SK-N-SH treated with all-trans-retinoic acid at 6 μM for 48 hours (cell line): ENCODE results near the gene ALDH18A1.

ENCODE experiments used
- ATAC-seq: fragments of 200-7000 bp; cut with Tn5 transposase; 3 replicates; pipeline ENCODE4 v1.9.1; 2020; ENCODE audit warnings: mild to moderate bottlenecking, moderate library complexity
- ARNTL ChIP-seq: fragments of 450-650 bp; formaldehyde crosslinking; IDR thresholded peaks from 2 replicates; pipeline ENCODE4 v1.5.0; 2020; ENCODE audit warnings: low read depth, mild to moderate bottlenecking, moderate library complexity, borderline replicate concordance
- BACH2 ChIP-seq: fragments of 250-450 bp; sonication (Bioruptor Pico); IDR thresholded peaks from 2 replicates; pipeline ENCODE4 v1.9.0; 2021; ENCODE audit warnings: mild to moderate bottlenecking, borderline replicate concordance
- ESRRG ChIP-seq: fragments of 250-450 bp; sonication (Bioruptor Pico); IDR thresholded peaks from 2 replicates; pipeline ENCODE4 v1.6.1; 2021; ENCODE audit warnings: mild to moderate bottlenecking
- GLIS3 ChIP-seq: fragments of 250-450 bp; sonication (Bioruptor Pico); IDR thresholded peaks from 2 replicates; pipeline ENCODE4 v1.5.0; 2020; ENCODE audit warnings: mild to moderate bottlenecking, moderate library complexity
- ISL1 ChIP-seq: fragments of 250-450 bp; sonication (Bioruptor Pico); IDR thresholded peaks from 2 replicates; pipeline ENCODE4 v2.1.2; 2022; ENCODE audit warnings: mild to moderate bottlenecking, moderate library complexity
- OSR1 ChIP-seq: fragments of 250-450 bp; sonication (Bioruptor Pico); IDR thresholded peaks from 2 replicates; pipeline ENCODE4 v1.8.0; 2022; ENCODE audit warnings: moderate library complexity, mild to moderate bottlenecking, inconsistent platforms
- RARB ChIP-seq: fragments of 250-450 bp; sonication (Bioruptor Pico); IDR thresholded peaks from 2 replicates; pipeline ENCODE4 v1.8.0; 2021; ENCODE audit warnings: mild to moderate bottlenecking, moderate library complexity
- SNAI2 ChIP-seq: fragments of 250-450 bp; sonication (Bioruptor Pico); IDR thresholded peaks from 2 replicates; pipeline ENCODE4 v1.5.0; 2020; ENCODE audit warnings: mild to moderate bottlenecking, moderate library complexity
- TCF4 ChIP-seq: fragments of 250-450 bp; sonication (Bioruptor Pico); IDR thresholded peaks from 2 replicates; pipeline ENCODE4 v1.8.0; 2021; ENCODE audit warnings: mild to moderate bottlenecking, moderate library complexity, borderline replicate concordance
- TOX ChIP-seq: fragments of 250-450 bp; sonication (Bioruptor Pico); IDR thresholded peaks from 2 replicates; pipeline ENCODE4 v1.8.0; 2021; ENCODE audit warnings: mild to moderate bottlenecking, moderate library complexity, borderline replicate concordance
- ZC3H10 ChIP-seq: fragments of 250-450 bp; sonication (Bioruptor Pico); IDR thresholded peaks from 2 replicates; pipeline ENCODE4 v1.5.1; 2021; ENCODE audit warnings: mild to moderate bottlenecking, moderate library complexity
- ZFP3 ChIP-seq: fragments of 250-450 bp; sonication (Bioruptor Pico); IDR thresholded peaks from 2 replicates; pipeline ENCODE4 v1.5.0; 2020; ENCODE audit warnings: mild to moderate bottlenecking, moderate library complexity
- ZFP30 ChIP-seq: fragments of 450-650 bp; formaldehyde crosslinking; IDR thresholded peaks from 2 replicates; pipeline ENCODE4 v1.5.0; 2022; ENCODE audit warnings: mild to moderate bottlenecking, moderate library complexity
- ZNF565 ChIP-seq: fragments of 450-650 bp; formaldehyde crosslinking; conservative IDR thresholded peaks from 2 replicates; pipeline ENCODE4 v1.5.0; 2020; ENCODE audit warnings: low read depth, mild to moderate bottlenecking, moderate library complexity
- ZNF70 ChIP-seq: fragments of 450-650 bp; formaldehyde crosslinking; IDR thresholded peaks from 2 replicates; pipeline ENCODE4 v1.5.0; 2020; ENCODE audit warnings: mild to moderate bottlenecking, moderate library complexity
- TF ChIP-seq, protein P1 (sequence below): fragments of 250-450 bp; sonication (Bioruptor Pico); IDR thresholded peaks from 2 replicates; pipeline ENCODE4 v1.5.0; 2020; ENCODE audit warnings: mild to moderate bottlenecking, moderate library complexity
- TF ChIP-seq, protein P2 (sequence below): fragments of 250-450 bp; sonication (Bioruptor Pico); IDR thresholded peaks from 2 replicates; pipeline ENCODE4 v1.5.1; 2021; ENCODE audit warnings: mild to moderate bottlenecking, moderate library complexity
- TF ChIP-seq, protein P3 (sequence below): fragments of 250-450 bp; sonication (Bioruptor Pico); IDR thresholded peaks from 2 replicates; pipeline ENCODE4 v1.8.0; 2020; ENCODE audit warnings: mild to moderate bottlenecking, moderate library complexity, borderline replicate concordance
- TF ChIP-seq, protein P4 (sequence below): fragments of 250-450 bp; sonication (Bioruptor Pico); IDR thresholded peaks from 2 replicates; pipeline ENCODE4 v1.8.0; 2021; ENCODE audit warnings: low read depth, mild to moderate bottlenecking, moderate library complexity, borderline replicate concordance

Gene ALDH18A1

DNA sequence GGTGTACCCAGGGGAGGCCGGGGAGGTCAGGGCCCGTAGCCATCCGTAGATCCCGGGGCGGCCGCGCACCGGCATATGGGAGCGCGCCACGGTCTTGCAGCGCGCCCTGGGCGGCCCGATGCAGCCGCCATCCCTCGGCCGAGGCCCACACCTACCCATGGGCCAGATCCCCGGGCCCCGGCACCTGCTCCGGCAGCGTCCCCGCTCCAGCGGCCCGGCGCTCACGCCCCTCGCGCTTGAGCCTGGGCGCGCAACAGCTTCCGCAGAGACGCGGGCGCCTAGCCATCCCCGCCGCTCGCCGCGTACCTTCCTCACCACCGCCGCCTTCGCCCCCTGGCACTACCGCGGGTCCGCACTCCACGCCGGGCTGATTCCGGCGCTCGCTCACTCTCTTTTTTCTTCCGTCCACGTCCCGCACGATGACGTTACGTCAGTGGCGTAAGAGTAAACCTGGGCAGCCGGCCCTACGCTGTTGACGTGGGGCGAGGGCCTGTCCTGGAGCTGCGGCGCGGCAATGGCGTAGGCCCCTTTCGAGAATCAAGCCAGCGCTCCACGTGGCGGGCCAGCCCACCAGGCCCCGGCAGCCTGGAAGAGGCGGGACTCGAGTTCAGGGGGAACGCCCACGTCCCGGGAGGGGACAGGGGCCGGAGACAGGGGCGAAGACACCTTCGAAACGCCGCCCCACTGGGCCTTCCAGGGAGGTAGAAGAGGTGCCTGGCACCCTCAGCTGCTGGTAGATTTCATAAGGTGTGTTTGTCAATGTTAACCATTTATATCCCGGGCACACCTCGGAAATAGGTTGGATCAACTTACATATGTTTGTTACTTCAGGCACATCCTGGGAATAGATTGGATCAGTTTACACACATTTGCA, at the start of gene ALDH18A1:
TSS of gene ALDH18A1 (minus strand) at position 421 of the 874 bp plus-strand sequence. CDS start 3,334 bp downstream, outside the sequence.
- ATAC-seq, result peak; percentile 95
- TF ChIP-seq ZNF70, result no peak
- no peak for TF ChIP-seq ZNF565 (CRISPR knock-in tag)
- TF ChIP-seq, protein P1, sequence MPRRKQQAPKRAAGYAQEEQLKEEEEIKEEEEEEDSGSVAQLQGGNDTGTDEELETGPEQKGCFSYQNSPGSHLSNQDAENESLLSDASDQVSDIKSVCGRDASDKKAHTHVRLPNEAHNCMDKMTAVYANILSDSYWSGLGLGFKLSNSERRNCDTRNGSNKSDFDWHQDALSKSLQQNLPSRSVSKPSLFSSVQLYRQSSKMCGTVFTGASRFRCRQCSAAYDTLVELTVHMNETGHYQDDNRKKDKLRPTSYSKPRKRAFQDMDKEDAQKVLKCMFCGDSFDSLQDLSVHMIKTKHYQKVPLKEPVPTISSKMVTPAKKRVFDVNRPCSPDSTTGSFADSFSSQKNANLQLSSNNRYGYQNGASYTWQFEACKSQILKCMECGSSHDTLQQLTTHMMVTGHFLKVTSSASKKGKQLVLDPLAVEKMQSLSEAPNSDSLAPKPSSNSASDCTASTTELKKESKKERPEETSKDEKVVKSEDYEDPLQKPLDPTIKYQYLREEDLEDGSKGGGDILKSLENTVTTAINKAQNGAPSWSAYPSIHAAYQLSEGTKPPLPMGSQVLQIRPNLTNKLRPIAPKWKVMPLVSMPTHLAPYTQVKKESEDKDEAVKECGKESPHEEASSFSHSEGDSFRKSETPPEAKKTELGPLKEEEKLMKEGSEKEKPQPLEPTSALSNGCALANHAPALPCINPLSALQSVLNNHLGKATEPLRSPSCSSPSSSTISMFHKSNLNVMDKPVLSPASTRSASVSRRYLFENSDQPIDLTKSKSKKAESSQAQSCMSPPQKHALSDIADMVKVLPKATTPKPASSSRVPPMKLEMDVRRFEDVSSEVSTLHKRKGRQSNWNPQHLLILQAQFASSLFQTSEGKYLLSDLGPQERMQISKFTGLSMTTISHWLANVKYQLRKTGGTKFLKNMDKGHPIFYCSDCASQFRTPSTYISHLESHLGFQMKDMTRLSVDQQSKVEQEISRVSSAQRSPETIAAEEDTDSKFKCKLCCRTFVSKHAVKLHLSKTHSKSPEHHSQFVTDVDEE (CRISPR knock-in tag), result no peak
- no peak for TF ChIP-seq ZC3H10
- TF ChIP-seq ZFP3 (CRISPR knock-in tag), result no peak
- TF ChIP-seq ZFP30 (CRISPR knock-in tag), result no peak
- TF ChIP-seq, protein P2, sequence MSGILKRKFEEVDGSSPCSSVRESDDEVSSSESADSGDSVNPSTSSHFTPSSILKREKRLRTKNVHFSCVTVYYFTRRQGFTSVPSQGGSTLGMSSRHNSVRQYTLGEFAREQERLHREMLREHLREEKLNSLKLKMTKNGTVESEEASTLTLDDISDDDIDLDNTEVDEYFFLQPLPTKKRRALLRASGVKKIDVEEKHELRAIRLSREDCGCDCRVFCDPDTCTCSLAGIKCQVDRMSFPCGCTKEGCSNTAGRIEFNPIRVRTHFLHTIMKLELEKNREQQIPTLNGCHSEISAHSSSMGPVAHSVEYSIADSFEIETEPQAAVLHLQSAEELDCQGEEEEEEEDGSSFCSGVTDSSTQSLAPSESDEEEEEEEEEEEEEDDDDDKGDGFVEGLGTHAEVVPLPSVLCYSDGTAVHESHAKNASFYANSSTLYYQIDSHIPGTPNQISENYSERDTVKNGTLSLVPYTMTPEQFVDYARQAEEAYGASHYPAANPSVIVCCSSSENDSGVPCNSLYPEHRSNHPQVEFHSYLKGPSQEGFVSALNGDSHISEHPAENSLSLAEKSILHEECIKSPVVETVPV (CRISPR knock-in tag), result no peak
- no peak for TF ChIP-seq RARB (CRISPR knock-in tag)
- TF ChIP-seq, all 23 proteins: peak for 0

DNA sequence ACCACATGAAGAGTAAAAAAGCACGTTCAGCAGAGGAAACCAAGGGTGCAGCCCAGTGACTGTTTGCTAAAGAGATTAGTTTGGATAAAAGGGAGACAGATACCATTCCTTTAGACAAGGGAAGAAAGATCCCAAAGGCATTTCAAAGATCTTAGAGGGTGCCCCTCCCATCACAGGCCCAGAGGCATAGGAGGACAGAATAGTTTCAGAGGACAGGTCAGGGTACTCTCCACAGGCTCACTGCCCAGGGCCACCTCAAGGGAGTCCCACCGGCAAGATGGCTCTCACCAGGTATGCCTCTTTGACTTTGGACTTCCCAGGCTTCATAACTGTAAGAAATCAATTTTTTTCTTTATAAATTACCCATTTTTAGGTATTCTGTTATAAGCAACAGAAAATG, 41.9 kb upstream of the ALDH18A1 start:
- TF ChIP-seq ZFP3 (CRISPR knock-in tag), result no peak
- TF ChIP-seq BACH2 (CRISPR knock-in tag), result no peak
- no peak for TF ChIP-seq SNAI2 (CRISPR knock-in tag)
- TF ChIP-seq, protein P3, sequence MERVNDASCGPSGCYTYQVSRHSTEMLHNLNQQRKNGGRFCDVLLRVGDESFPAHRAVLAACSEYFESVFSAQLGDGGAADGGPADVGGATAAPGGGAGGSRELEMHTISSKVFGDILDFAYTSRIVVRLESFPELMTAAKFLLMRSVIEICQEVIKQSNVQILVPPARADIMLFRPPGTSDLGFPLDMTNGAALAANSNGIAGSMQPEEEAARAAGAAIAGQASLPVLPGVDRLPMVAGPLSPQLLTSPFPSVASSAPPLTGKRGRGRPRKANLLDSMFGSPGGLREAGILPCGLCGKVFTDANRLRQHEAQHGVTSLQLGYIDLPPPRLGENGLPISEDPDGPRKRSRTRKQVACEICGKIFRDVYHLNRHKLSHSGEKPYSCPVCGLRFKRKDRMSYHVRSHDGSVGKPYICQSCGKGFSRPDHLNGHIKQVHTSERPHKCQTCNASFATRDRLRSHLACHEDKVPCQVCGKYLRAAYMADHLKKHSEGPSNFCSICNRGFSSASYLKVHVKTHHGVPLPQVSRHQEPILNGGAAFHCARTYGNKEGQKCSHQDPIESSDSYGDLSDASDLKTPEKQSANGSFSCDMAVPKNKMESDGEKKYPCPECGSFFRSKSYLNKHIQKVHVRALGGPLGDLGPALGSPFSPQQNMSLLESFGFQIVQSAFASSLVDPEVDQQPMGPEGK, result no peak
- no peak for TF ChIP-seq TOX (CRISPR knock-in tag)
- TF ChIP-seq, all 23 proteins: peak for 0

DNA sequence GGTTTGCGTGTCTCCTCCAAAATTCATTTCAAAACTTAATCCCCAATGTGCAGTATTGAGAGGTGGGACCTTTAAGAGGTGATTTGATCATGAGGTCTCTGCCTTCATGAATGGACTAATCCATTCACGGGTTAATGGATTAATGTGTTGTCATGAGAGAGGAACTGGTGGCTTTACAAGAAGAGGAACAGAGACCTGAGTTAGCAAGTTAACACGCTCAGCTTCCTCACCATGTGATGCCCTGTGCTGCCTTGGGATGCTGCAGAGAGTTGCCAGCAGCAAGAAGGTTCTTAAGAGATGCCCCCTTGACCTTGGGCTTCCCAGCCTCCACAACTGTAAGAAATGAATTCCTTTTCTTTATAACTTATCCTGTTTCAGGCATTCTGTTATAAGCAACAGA, 40.9 kb upstream of the ALDH18A1 start:
- TF ChIP-seq, protein P3, result no peak
- TF ChIP-seq, protein P2 (CRISPR knock-in tag), result no peak
- no peak for TF ChIP-seq ZFP3 (CRISPR knock-in tag)
- TF ChIP-seq ZNF565 (CRISPR knock-in tag), result no peak
- no peak for TF ChIP-seq GLIS3
- TF ChIP-seq, protein P4, sequence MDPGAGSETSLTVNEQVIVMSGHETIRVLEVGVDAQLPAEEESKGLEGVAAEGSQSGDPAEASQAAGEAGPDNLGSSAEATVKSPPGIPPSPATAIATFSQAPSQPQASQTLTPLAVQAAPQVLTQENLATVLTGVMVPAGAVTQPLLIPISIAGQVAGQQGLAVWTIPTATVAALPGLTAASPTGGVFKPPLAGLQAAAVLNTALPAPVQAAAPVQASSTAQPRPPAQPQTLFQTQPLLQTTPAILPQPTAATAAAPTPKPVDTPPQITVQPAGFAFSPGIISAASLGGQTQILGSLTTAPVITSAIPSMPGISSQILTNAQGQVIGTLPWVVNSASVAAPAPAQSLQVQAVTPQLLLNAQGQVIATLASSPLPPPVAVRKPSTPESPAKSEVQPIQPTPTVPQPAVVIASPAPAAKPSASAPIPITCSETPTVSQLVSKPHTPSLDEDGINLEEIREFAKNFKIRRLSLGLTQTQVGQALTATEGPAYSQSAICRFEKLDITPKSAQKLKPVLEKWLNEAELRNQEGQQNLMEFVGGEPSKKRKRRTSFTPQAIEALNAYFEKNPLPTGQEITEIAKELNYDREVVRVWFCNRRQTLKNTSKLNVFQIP, result no peak
- no peak for ATAC-seq

More for the DNA sequence above, 41.9 kb upstream of the ALDH18A1 start:
- no peak for ATAC-seq

DNA sequence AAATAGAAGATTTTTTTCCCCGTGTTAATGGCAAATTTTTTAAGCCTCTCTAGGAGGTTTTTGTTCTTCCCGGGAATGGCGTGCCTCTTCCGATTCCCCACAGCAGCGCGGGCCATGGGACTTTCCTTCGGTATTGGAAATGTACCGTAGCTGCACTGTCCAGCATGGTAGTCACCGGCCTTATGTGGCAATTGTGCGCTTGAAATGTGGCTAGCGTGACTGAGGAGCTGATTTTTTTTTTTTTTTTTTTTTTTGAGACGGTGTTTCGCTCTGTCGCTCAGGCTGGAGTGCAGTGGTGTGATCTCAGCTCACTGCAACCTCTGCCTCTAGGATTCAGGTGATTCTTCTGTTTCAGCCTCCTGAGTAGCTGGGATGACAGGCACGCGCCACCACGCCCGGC, 38.2 kb upstream of the ALDH18A1 start:
- no peak for ATAC-seq
- TF ChIP-seq, protein P4, result no peak
- TF ChIP-seq ARNTL (CRISPR knock-in tag), result no peak
- TF ChIP-seq ZC3H10, result no peak
- TF ChIP-seq, protein P2 (CRISPR knock-in tag), result no peak
- TF ChIP-seq ISL1 (CRISPR knock-in tag), result no peak
- TF ChIP-seq GLIS3, result no peak
- TF ChIP-seq OSR1, result no peak
- TF ChIP-seq TCF4 (CRISPR knock-in tag), result no peak
- no peak for TF ChIP-seq ESRRG (CRISPR knock-in tag)
